ENCODE results near the gene CRYZL1.
A peak's percentile ranks its signal among the peaks of the same experiment; 100 is the strongest.

Gene CRYZL1

GRCh38 chr21:33557447-33557846 is 84.1 kb downstream of the CRYZL1 start:
- H3K27me3 ChIP-seq (ENCODE audit: low read depth): no peaks in the 10 kb centered on the region
- DNase-seq (ENCODE audit: low spot score in 2 of 2): no peak
- peaks cover 16% of the 10 kb centered on the region for H3K4me1 ChIP-seq
- in situ Hi-C loops (cut with MboI; ENCODE audit: low sequenced_read_pairs): no loop called here
- H3K36me3 ChIP-seq (replicated peaks): peaks cover 88% of the 10 kb centered on the region
- H3K9me3 ChIP-seq: no peaks in the 10 kb centered on the region
- H3K4me3 ChIP-seq: no peak overlapping the region

- H3K4me1 ChIP-seq: no peaks in the 10 kb centered on the region
- H3K4me3 ChIP-seq: no peak overlapping the region
- peaks cover 93% of the 10 kb centered on the region for H3K36me3 ChIP-seq (replicated peaks)
- H3K27me3 ChIP-seq (ENCODE audit: low read depth): no peaks in the 10 kb centered on the region
- DNase-seq (ENCODE audit: low spot score in 2 of 2): no peak
- no peaks in the 10 kb centered on the region for H3K9me3 ChIP-seq
- in situ Hi-C loops (cut with MboI; ENCODE audit: low sequenced_read_pairs): no loop called here
These were observed 86.6 kb downstream of the CRYZL1 start for GRCh38 chr21:33554982-33555344.

- H3K36me3 ChIP-seq (replicated peaks): peaks cover 93% of the 10 kb centered on the region
- no peaks in the 10 kb centered on the region for H3K9me3 ChIP-seq
- H3K27me3 ChIP-seq (ENCODE audit: low read depth): no peaks in the 10 kb centered on the region
- H3K4me1 ChIP-seq: no peaks in the 10 kb centered on the region
- in situ Hi-C loops (cut with MboI; ENCODE audit: low sequenced_read_pairs): no loop called here
- no peak overlapping the region for H3K4me3 ChIP-seq
- DNase-seq (ENCODE audit: low spot score in 2 of 2): no peak
These were observed 87.1 kb downstream of the CRYZL1 start for GRCh38 chr21:33554236-33554981.

- in situ Hi-C loops (cut with MboI; ENCODE audit: low sequenced_read_pairs): no loop called here
These were observed 88.4 kb downstream of the CRYZL1 start for GRCh38 chr21:33552999-33553598.

GRCh38 chr21:33552093-33552998 is 89.2 kb downstream of the CRYZL1 start:
- in situ Hi-C loops (cut with MboI; ENCODE audit: low sequenced_read_pairs): no loop called here
- Histone ChIP-seq H3K36me3 (replicated peaks) (peaks cover 90% of the 10 kb centered on the region), H3K4me1 (no peaks in the 10 kb centered on the region), H3K4me3 (no peak overlapping the region), H3K9me3 (no peaks in the 10 kb centered on the region), H3K27me3 (ENCODE audit: low read depth) (no peaks in the 10 kb centered on the region)
- DNase-seq (ENCODE audit: low spot score in 2 of 2): no peak

More at GRCh38 chr21:33552999-33553598, 88.4 kb downstream of the CRYZL1 start:
- Histone ChIP-seq H3K27me3 (ENCODE audit: low read depth) (no peaks in the 10 kb centered on the region), H3K9me3 (no peaks in the 10 kb centered on the region), H3K4me3 (no peak overlapping the region), H3K4me1 (no peaks in the 10 kb centered on the region), H3K36me3 (replicated peaks) (peaks cover 93% of the 10 kb centered on the region)
- DNase-seq (ENCODE audit: low spot score in 2 of 2): no peak

GRCh38 chr21:33551664-33552063 is 89.9 kb downstream of the CRYZL1 start:
- Histone ChIP-seq H3K4me3 (no peak overlapping the region), H3K4me1 (no peaks in the 10 kb centered on the region), H3K9me3 (no peaks in the 10 kb centered on the region), H3K27me3 (ENCODE audit: low read depth) (no peaks in the 10 kb centered on the region), H3K36me3 (replicated peaks) (peaks cover 90% of the 10 kb centered on the region)
- in situ Hi-C loops (cut with MboI; ENCODE audit: low sequenced_read_pairs): no loop called here
- DNase-seq (ENCODE audit: low spot score in 2 of 2): no peak

GRCh38 chr21:33550772-33551660 is 90.5 kb downstream of the CRYZL1 start:
- Histone ChIP-seq H3K4me1 (no peaks in the 10 kb centered on the region), H3K27me3 (ENCODE audit: low read depth) (no peaks in the 10 kb centered on the region), H3K9me3 (no peaks in the 10 kb centered on the region), H3K4me3 (no peak overlapping the region), H3K36me3 (replicated peaks) (peaks cover 91% of the 10 kb centered on the region)
- no peak for DNase-seq (ENCODE audit: low spot score in 2 of 2)
- in situ Hi-C loops (cut with MboI; ENCODE audit: low sequenced_read_pairs): no loop called here

- peaks cover 88% of the 10 kb centered on the region for H3K36me3 ChIP-seq (replicated peaks)
- no peak for DNase-seq (ENCODE audit: low spot score in 2 of 2)
- in situ Hi-C loops (cut with MboI; ENCODE audit: low sequenced_read_pairs): no loop called here
These were observed 91.4 kb downstream of the CRYZL1 start for GRCh38 chr21:33549848-33550771.

GRCh38 chr21:33546086-33546485 is 95.5 kb downstream of the CRYZL1 start:
- H3K9me3 ChIP-seq: no peaks in the 10 kb centered on the region
- in situ Hi-C loops (cut with MboI; ENCODE audit: low sequenced_read_pairs): no loop called here
- peaks cover 7% of the 10 kb centered on the region for H3K4me1 ChIP-seq
- DNase-seq (ENCODE audit: low spot score in 2 of 2): no peak
- no peak overlapping the region for H3K4me3 ChIP-seq
- H3K27me3 ChIP-seq (ENCODE audit: low read depth): no peaks in the 10 kb centered on the region
- H3K36me3 ChIP-seq (replicated peaks): peaks cover 52% of the 10 kb centered on the region

More at GRCh38 chr21:33549848-33550771, 91.4 kb downstream of the CRYZL1 start:
- no peak overlapping the region for H3K4me3 ChIP-seq
- H3K9me3 ChIP-seq: no peaks in the 10 kb centered on the region
- no peaks in the 10 kb centered on the region for H3K27me3 ChIP-seq (ENCODE audit: low read depth)
- peaks cover 7% of the 10 kb centered on the region for H3K4me1 ChIP-seq

- in situ Hi-C loops (cut with MboI; ENCODE audit: low sequenced_read_pairs): no loop called here
- Histone ChIP-seq H3K9me3 (no peaks in the 10 kb centered on the region), H3K4me1 (peaks cover 18% of the 10 kb centered on the region), H3K27me3 (ENCODE audit: low read depth) (no peaks in the 10 kb centered on the region), H3K36me3 (replicated peaks) (peaks cover 47% of the 10 kb centered on the region), H3K4me3 (peak overlapping the region; percentile 92)
- DNase-seq (ENCODE audit: low spot score in 2 of 2): no peak
These were observed 96.9 kb downstream of the CRYZL1 start for GRCh38 chr21:33544451-33545195.

GRCh38 chr21:33543505-33544129 is 97.9 kb downstream of the CRYZL1 start:
- H3K4me3 ChIP-seq: peak overlapping the region; percentile 92
- H3K9me3 ChIP-seq: no peaks in the 10 kb centered on the region
- DNase-seq (ENCODE audit: low spot score in 2 of 2): peak; percentile 59 to 86
- peaks cover 45% of the 10 kb centered on the region for H3K36me3 ChIP-seq (replicated peaks)
- H3K27me3 ChIP-seq (ENCODE audit: low read depth): no peaks in the 10 kb centered on the region
- peaks cover 18% of the 10 kb centered on the region for H3K4me1 ChIP-seq
- in situ Hi-C loops (cut with MboI; ENCODE audit: low sequenced_read_pairs): no loop called here

Data from HAP-1 (cell line).